Bronchial epithelial cell (primary cell): ENCODE measurements around the gene ADAM19. TPM values are rescaled to one million over a fixed set of nuclear protein-coding genes. Genes with fewer than 3 reads are reported as not detected.
A peak's percentile ranks its signal among the peaks of the same experiment; 100 is the strongest.

Experiments
- DNase-seq: peaks from one replicate; pipeline ENCODE4 v3.0.0-alpha.2; 2010; ENCODE audit warnings: low read depth
- FAIRE-seq: peaks from 2 replicates; lab custom pipeline; 2011; peaks lifted over from hg19 to GRCh38; lab: Jason Lieb, UNC
- H3K27me3 ChIP-seq: 2 replicates; pipeline ENCODE4 v1.5.1; 2011; ENCODE audit warnings: low read length; ENCODE audit not compliant: control insufficient read depth, insufficient read depth
- H3K36me3 ChIP-seq: 2 replicates; pipeline ENCODE4 v1.5.1; 2011; ENCODE audit warnings: low read length; ENCODE audit not compliant: control insufficient read depth, insufficient read depth
- H3K4me3 ChIP-seq: 2 replicates; pipeline ENCODE4 v1.5.1; 2011; ENCODE audit warnings: mild to moderate bottlenecking, low read depth, low read length, control low read depth
- CTCF ChIP-seq: IDR thresholded peaks from 2 replicates; pipeline ENCODE4 v1.5.1; 2011; ENCODE audit warnings: mild to moderate bottlenecking, moderate library complexity, low read length, control low read depth, inconsistent platforms; ENCODE audit not compliant: insufficient read depth, severe bottlenecking
- total RNA-seq: library from RNA; depleted of rRNA; stranded (reverse); fragments of >200 nt; gene quantifications from 2 replicates; pipeline ENCODE4 v1.2.1, GENCODE V29; 2014

The ADAM19 gene
- total RNA-seq, 1 donor from 2014 or later = 0.79 TPM

DNA sequence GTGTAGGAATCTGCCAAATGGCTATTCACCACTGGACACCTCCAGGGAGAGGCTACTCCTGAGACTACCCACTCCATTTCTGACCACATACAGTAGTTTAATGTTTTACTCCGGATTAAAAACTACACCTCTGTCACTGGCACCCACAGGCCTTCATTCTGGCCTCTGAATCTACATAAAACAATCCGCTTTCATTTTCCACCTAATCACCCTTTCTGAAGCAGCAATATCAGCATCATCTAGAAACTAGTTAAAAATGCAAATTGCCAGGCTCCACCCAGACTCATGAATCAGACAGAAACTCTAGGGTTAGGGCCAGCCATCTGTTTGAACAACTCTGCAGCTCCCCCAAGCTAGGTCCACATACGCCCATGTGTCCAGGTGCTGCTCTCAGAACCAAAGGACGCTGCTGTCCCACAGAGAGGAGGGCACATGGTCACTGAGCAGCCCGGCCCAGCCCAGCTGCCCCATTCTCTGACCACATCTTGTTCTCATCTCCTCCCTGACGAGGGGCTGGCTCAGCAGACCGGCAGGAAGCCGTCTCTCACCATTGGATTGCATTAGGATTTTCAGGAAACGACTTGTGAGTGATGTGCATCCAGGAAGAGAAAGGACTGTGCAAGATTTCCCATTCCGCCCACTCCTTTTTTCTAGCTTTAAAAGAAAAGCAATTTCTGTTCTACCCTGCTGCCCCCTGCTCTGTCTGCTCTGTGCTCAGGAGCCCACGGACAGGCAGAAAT lies 34.7 kb downstream of the ADAM19 start:
- Histone ChIP-seq H3K36me3 (no peaks in the 10 kb centered on the region), H3K27me3 (no peaks in the 10 kb centered on the region), H3K4me3 (no peak overlapping the region)
- no peak for TF ChIP-seq CTCF
- FAIRE-seq = no peak
- DNase-seq = peak; percentile 18

- TF ChIP-seq CTCF = no peak
- no peaks in the 10 kb centered on the region for H3K36me3 ChIP-seq
Measured at GRCh38 chr5:157540124-157540523, 35.5 kb downstream of the ADAM19 start.

DNA sequence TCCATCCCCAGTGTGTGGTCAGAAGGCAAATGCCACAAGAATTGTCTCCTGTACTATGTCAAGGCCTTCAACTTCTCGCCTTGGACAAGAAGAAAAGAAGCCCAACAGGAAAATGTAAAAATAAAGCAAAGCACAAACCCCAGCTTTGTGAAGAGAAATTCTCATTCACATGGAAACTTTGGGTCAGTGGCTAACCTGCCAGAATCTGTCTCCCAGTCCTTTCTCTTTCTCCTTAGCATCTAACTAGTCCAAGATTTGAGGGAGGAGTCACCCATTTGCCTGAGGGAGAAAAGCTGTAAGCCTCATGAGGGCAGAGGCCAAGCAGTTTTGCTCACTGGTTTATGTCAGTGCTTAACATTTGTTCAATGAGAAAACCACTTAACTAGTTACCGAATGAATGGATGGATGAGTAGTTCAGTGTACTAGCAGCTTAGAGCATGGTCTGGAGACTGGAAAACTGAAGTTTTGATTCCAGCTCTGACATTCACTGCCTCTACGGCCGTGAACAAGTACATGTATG lies 36.0 kb downstream of the ADAM19 start:
- no peak overlapping the region for H3K4me3 ChIP-seq
- no peak for DNase-seq
- no peaks in the 10 kb centered on the region for H3K27me3 ChIP-seq
- H3K36me3 ChIP-seq = no peaks in the 10 kb centered on the region
- no peak for TF ChIP-seq CTCF
- no peak for FAIRE-seq

More at GRCh38 chr5:157540124-157540523, 35.5 kb downstream of the ADAM19 start:
- no peaks in the 10 kb centered on the region for H3K27me3 ChIP-seq
- FAIRE-seq (no peak), DNase-seq (no peak)
- no peak overlapping the region for H3K4me3 ChIP-seq

DNA sequence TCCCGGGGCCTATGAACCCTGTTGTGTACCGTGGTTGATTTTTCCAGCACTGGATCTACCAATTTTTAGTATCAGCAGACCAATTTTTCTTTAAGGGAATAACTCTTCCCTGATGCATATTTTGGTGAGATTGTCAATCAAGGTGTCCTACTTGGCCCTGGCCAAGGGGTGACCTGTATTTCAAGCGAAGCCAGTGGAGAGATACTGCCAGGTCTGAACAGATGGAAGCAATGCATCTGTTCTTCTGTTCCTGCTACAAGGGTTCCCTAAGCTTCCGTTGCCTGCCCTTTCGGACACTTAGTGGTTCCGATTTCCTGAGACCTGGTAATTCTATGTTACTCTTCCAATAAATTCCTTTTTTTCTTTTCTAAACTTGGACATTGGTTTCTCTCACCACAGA lies 37.3 kb downstream of the ADAM19 start:
- H3K4me3 ChIP-seq = no peak overlapping the region
- FAIRE-seq = no peak
- no peak for TF ChIP-seq CTCF
- DNase-seq = no peak
- H3K36me3 ChIP-seq = no peaks in the 10 kb centered on the region
- no peaks in the 10 kb centered on the region for H3K27me3 ChIP-seq

DNA sequence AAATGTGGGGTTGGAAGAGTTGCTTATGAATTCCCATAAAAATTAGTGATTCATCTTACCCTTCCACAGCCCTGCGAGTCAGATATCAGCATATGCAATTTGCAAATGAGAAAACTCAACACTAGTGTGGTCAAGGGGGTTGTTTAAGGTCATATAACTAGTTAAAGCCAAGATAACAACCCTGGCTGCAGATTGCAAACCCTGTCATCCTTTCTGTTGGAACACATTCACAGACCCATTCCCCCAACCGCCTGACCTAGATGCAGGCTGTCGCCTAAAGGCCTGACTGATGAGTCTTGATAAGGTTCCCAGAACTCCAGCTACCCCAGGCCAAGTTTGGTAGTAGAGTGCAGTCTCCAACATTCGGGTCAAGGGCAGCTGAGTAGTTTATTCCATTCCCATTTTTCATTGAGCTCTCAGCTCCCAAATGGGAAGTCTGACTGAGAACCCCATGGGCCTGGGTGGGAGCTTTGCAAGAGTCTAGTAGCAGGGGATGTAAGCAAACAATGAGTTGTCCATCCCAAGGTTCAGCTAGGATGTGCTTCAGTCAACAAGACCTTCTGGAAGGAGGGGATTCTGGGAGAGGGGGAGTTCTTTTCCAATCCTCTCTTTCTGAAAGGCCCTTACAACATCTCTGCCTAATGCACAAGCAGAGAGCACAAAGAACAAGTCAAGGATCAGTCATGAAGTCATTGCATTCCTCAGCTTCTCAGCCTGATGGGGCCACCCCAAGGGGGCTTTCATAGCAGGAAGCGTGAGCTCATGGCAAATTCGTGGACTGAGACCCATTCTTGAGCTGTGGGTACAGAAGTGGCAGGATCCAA lies 40.3 kb downstream of the ADAM19 start:
- DNase-seq = no peak
- no peaks in the 10 kb centered on the region for H3K27me3 ChIP-seq
- H3K4me3 ChIP-seq = no peak overlapping the region
- H3K36me3 ChIP-seq = no peaks in the 10 kb centered on the region
- FAIRE-seq = no peak
- TF ChIP-seq CTCF = no peak
